ENCODE data around the gene TREM1.

The TREM1 gene

GRCh38 chr6:41268478-41268877 is 18.0 kb downstream of the TREM1 start:
- peaks cover 0 to 2% (median 2%) of the 10 kb centered on the region in 3 donors for H3K9me3 ChIP-seq
- H3K4me1 ChIP-seq: no peaks in the 10 kb centered on the region
- H3K36me3 ChIP-seq: no peaks in the 10 kb centered on the region
- no peak overlapping the region for H3K27ac ChIP-seq
- intact Hi-C loops (cut with DNase I; ENCODE audit: low total_unique reads): no loop called here
- TF ChIP-seq, protein P1, sequence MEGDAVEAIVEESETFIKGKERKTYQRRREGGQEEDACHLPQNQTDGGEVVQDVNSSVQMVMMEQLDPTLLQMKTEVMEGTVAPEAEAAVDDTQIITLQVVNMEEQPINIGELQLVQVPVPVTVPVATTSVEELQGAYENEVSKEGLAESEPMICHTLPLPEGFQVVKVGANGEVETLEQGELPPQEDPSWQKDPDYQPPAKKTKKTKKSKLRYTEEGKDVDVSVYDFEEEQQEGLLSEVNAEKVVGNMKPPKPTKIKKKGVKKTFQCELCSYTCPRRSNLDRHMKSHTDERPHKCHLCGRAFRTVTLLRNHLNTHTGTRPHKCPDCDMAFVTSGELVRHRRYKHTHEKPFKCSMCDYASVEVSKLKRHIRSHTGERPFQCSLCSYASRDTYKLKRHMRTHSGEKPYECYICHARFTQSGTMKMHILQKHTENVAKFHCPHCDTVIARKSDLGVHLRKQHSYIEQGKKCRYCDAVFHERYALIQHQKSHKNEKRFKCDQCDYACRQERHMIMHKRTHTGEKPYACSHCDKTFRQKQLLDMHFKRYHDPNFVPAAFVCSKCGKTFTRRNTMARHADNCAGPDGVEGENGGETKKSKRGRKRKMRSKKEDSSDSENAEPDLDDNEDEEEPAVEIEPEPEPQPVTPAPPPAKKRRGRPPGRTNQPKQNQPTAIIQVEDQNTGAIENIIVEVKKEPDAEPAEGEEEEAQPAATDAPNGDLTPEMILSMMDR (IDR thresholded peaks at IDR 0.05): no peak
- H3K4me3 ChIP-seq: no peak overlapping the region
- no peak for DNase-seq
- H3K27me3 ChIP-seq: peaks cover 0 to 6% of the 10 kb centered on the region in 2 donors

- intact Hi-C loops (cut with DNase I; ENCODE audit: low total_unique reads): no loop called here
- Histone ChIP-seq H3K9me3 (peaks cover 0 to 15% (median 7%) of the 10 kb centered on the region in 3 donors), H3K4me1 (no peaks in the 10 kb centered on the region), H3K36me3 (no peaks in the 10 kb centered on the region), H3K27ac (no peak overlapping the region), H3K4me3 (no peak overlapping the region), H3K27me3 (no peaks in the 10 kb centered on the region)
- TF ChIP-seq, protein P1 (IDR thresholded peaks at IDR 0.05): no peak
- DNase-seq: no peak
These were observed 19.9 kb downstream of the TREM1 start for GRCh38 chr6:41266541-41266940.

DNA sequence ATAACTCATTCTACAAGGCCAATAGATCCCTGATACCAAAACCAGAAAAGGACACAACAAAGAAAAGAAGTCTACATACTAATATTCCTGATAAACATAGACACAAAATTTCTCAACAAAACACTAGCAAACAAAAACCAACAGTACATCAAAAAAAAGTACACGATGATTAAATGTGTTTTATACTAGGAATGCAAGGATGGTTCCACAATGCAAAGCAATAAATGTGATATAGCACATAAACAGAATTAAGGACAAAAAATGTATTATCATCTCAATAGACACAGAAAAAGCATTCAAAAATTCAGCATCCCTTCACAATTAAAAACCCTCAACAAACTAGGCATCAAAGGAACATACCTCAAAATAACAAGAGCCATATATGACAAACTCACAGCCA is 23.2 kb downstream of the TREM1 start:
- Histone ChIP-seq H3K4me3 (no peak overlapping the region), H3K27me3 (no peaks in the 10 kb centered on the region), H3K9me3 (peaks cover 0 to 25% (median 18%) of the 10 kb centered on the region in 3 donors), H3K4me1 (no peaks in the 10 kb centered on the region), H3K36me3 (no peaks in the 10 kb centered on the region), H3K27ac (no peak overlapping the region)
- DNase-seq: no peak
- TF ChIP-seq, protein P1 (IDR thresholded peaks at IDR 0.05): no peak
- intact Hi-C loops (cut with DNase I; ENCODE audit: low total_unique reads): no loop called here

DNA sequence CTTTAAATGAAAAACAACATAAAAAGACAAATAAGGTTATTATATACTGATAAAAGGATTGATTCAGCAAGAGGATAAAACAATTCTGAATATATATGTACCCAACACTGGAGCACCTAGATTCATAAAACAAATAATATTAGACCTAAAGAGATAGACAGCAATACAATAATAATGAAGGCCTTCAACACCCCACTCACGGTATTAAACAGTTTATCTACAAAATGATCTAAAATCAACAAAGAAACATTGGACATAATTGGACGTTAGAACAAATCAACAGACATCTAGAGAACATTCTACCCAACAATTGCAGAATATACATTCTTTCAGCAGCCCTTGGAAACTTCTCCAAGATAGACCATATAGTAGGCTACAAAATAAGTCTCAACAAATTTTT is 24.1 kb downstream of the TREM1 start:
- TF ChIP-seq, protein P1 (IDR thresholded peaks at IDR 0.05): no peak
- no peak overlapping the region for H3K27ac ChIP-seq
- no peak for DNase-seq
- peaks cover 0 to 25% (median 18%) of the 10 kb centered on the region in 3 donors for H3K9me3 ChIP-seq
- no peaks in the 10 kb centered on the region for H3K36me3 ChIP-seq
- no peaks in the 10 kb centered on the region for H3K27me3 ChIP-seq
- H3K4me3 ChIP-seq: no peak overlapping the region
- intact Hi-C loops (cut with DNase I; ENCODE audit: low total_unique reads): no loop called here
- no peaks in the 10 kb centered on the region for H3K4me1 ChIP-seq

DNA sequence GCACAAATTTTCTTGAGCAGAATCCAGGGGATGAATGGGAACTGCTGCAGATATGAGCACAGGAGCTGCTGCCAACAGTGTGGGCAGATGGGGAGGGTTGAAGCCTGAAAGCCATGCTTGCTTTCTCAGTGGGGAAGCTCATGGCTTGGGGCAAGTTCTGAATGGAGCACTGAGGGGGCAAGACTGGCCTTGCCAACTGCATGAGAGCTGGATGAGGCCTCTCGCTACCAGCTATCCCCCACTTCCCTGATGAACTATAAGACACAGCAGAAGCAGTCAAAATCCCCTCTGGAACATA is 28.3 kb downstream of the TREM1 start:
- Histone ChIP-seq H3K4me3 (no peak overlapping the region), H3K27ac (no peak overlapping the region), H3K36me3 (no peaks in the 10 kb centered on the region), H3K27me3 (no peaks in the 10 kb centered on the region), H3K9me3 (peaks cover 0 to 19% (median 12%) of the 10 kb centered on the region in 3 donors), H3K4me1 (no peaks in the 10 kb centered on the region)
- no peak for DNase-seq
- TF ChIP-seq, protein P1 (IDR thresholded peaks at IDR 0.05): no peak
- intact Hi-C loops (cut with DNase I; ENCODE audit: low total_unique reads): no loop called here

All from tibial artery (tissue), 4 donors.